Smooth muscle cell (in vitro differentiated cells): ENCODE results near the gene ST3GAL5. TPM values are rescaled to one million over a fixed set of nuclear protein-coding genes. Genes with fewer than 3 reads are reported as not detected.
A peak's percentile ranks its signal among the peaks of the same experiment; 100 is the strongest.

Experiments used
- DNase-seq: peaks from one replicate; lab custom pipeline; 2025; ENCODE audit not compliant: unreplicated experiment; lab: John Stamatoyannopoulos, UW
- H2AFZ ChIP-seq: fragments of 200-600 bp; sonication (generic); 2 replicates; pipeline ENCODE4 v1.6.0; 2016; ENCODE audit warnings: antibody characterized with exemption, low read depth, mild to moderate bottlenecking
- H3F3A ChIP-seq: fragments of 200-600 bp; sonication (generic); 2 replicates; pipeline ENCODE4 v1.6.0; 2017; ENCODE audit warnings: antibody characterized with exemption, low read depth
- H3K27ac ChIP-seq: fragments of 200-600 bp; sonication (generic); 2 replicates; pipeline ENCODE4 v1.5.1; 2016; ENCODE audit warnings: low read depth, mild to moderate bottlenecking
- H3K27me3 ChIP-seq: fragments of 200-600 bp; sonication (generic); 2 replicates; pipeline ENCODE4 v1.6.1; 2016; ENCODE audit warnings: low read depth, mild to moderate bottlenecking
- H3K36me3 ChIP-seq: fragments of 200-600 bp; sonication (generic); 2 replicates; pipeline ENCODE4 v1.5.1; 2016; ENCODE audit warnings: low read depth
- H3K4me1 ChIP-seq: fragments of 200-600 bp; sonication (generic); 2 replicates; pipeline ENCODE4 v1.5.1; 2016; ENCODE audit warnings: low read depth
- H3K4me2 ChIP-seq: fragments of 200-600 bp; sonication (generic); 2 replicates; pipeline ENCODE4 v1.6.0; 2016; ENCODE audit warnings: mild to moderate bottlenecking
- H3K4me3 ChIP-seq: fragments of 200-600 bp; sonication (generic); 2 replicates; pipeline ENCODE4 v1.5.1; 2016; ENCODE audit warnings: mild to moderate bottlenecking
- H3K79me2 ChIP-seq: fragments of 200-600 bp; sonication (generic); 2 replicates; pipeline ENCODE4 v1.6.0; 2016; ENCODE audit warnings: low read depth, mild to moderate bottlenecking
- H3K9ac ChIP-seq: fragments of 200-600 bp; sonication (generic); 2 replicates; pipeline ENCODE4 v1.6.0; 2016; ENCODE audit warnings: low read depth
- H3K9me3 ChIP-seq: fragments of 200-600 bp; sonication (generic); replicated peaks from 2 replicates; pipeline ENCODE4 v1.5.1; 2016; ENCODE audit warnings: low read depth
- H4K20me1 ChIP-seq: fragments of 200-600 bp; sonication (generic); 2 replicates; pipeline ENCODE4 v1.6.0; 2016; ENCODE audit warnings: low read depth
- WGBS: methylation state at CpG from one replicate; pipeline ENCODE4 v1.1.7; 2016; ENCODE audit warnings: low lambda C conversion rate; 5-methylcytosine and 5-hydroxymethylcytosine counted together
- polyA plus RNA-seq: library from polyadenylated mRNA; unstranded; fragments of >200 nt; fragmentation: Nextera tagmentation; extraction: Ambion mirVana; gene quantifications from 2 replicates; pipeline ENCODE4 v1.2.1, GENCODE V29; 2016
- total RNA-seq: library from RNA; depleted of rRNA; stranded (reverse); fragments of >200 nt; gene quantifications from 2 replicates; pipeline ENCODE4 v1.2.3, GENCODE V29; 2014
- TF ChIP-seq, protein P1 (sequence below): fragments of 200-600 bp; sonication (generic); IDR thresholded peaks from 2 replicates; pipeline ENCODE4 v1.5.1; 2017; ENCODE audit warnings: borderline replicate concordance, mild to moderate bottlenecking, antibody characterized with exemption; ENCODE audit not compliant: insufficient read depth, poor library complexity, severe bottlenecking

The ST3GAL5 gene
- total and polyA plus RNA-seq, 2 experiments from 2014 or later: 10.9 to 26.4 TPM

- H4K20me1 ChIP-seq: peaks cover 9% of the 10 kb centered on the region
- no peak overlapping the region for H3K27ac ChIP-seq
- DNase-seq: no peak
- H3K36me3 ChIP-seq: no peaks in the 10 kb centered on the region
- H3F3A ChIP-seq: peaks cover 9% of the 10 kb centered on the region
- no peaks in the 10 kb centered on the region for H3K79me2 ChIP-seq
- H3K9me3 ChIP-seq: no peaks in the 10 kb centered on the region
- no peak overlapping the region for H3K4me3 ChIP-seq
- peak overlapping the region; percentile 47 for H3K4me2 ChIP-seq
- peak overlapping the region; percentile 0 for H2AFZ ChIP-seq
- no peaks in the 10 kb centered on the region for H3K27me3 ChIP-seq
- WGBS: 45% methylated on average over 6 of the region's 6 CpGs
- H3K4me1 ChIP-seq: no peaks in the 10 kb centered on the region
- TF ChIP-seq, protein P1, sequence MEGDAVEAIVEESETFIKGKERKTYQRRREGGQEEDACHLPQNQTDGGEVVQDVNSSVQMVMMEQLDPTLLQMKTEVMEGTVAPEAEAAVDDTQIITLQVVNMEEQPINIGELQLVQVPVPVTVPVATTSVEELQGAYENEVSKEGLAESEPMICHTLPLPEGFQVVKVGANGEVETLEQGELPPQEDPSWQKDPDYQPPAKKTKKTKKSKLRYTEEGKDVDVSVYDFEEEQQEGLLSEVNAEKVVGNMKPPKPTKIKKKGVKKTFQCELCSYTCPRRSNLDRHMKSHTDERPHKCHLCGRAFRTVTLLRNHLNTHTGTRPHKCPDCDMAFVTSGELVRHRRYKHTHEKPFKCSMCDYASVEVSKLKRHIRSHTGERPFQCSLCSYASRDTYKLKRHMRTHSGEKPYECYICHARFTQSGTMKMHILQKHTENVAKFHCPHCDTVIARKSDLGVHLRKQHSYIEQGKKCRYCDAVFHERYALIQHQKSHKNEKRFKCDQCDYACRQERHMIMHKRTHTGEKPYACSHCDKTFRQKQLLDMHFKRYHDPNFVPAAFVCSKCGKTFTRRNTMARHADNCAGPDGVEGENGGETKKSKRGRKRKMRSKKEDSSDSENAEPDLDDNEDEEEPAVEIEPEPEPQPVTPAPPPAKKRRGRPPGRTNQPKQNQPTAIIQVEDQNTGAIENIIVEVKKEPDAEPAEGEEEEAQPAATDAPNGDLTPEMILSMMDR: no peak
- no peak overlapping the region for H3K9ac ChIP-seq
These were observed 23.1 kb downstream of the ST3GAL5 start for GRCh38 chr2:85865539-85866164.

DNA sequence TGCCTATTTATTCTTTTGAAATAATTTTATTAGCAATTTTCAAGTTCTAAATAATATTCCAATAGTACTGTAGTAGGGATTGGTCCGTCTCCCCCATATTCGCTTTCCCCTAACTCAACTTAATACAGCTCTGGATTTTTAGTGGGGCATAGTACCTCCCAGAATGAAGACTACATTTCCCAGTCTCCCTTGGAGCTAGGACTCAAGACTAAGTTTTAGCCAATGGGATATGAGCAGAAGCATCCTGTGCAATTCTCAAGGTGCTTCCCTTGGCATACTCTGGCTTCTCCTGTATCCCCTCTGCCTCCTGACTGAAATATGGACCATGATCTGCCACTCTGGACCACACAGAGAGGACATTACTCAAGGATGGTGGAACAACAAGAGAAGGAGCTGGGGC, 24.1 kb downstream of the ST3GAL5 start:
- Histone ChIP-seq H3K27ac (no peak overlapping the region), H3K27me3 (no peaks in the 10 kb centered on the region), H3K36me3 (no peaks in the 10 kb centered on the region), H3K79me2 (no peaks in the 10 kb centered on the region), H3K9me3 (no peaks in the 10 kb centered on the region), H2AFZ (no peak overlapping the region), H3K4me3 (no peak overlapping the region), H3K4me1 (no peaks in the 10 kb centered on the region), H3K4me2 (no peak overlapping the region), H4K20me1 (peaks cover 9% of the 10 kb centered on the region), H3K9ac (no peak overlapping the region), H3F3A (peaks cover 9% of the 10 kb centered on the region)
- no peak for DNase-seq
- 90% methylated on average over 2 of the region's 2 CpGs for WGBS
- TF ChIP-seq, protein P1: no peak

- H3K79me2 ChIP-seq: no peaks in the 10 kb centered on the region
- H3F3A ChIP-seq: peaks cover 9% of the 10 kb centered on the region
- 82% methylated on average over 5 of the region's 5 CpGs for WGBS
- no peak overlapping the region for H3K27ac ChIP-seq
- no peak overlapping the region for H3K4me2 ChIP-seq
- H4K20me1 ChIP-seq: peaks cover 9% of the 10 kb centered on the region
- no peaks in the 10 kb centered on the region for H3K36me3 ChIP-seq
- H3K9ac ChIP-seq: no peak overlapping the region
- no peak overlapping the region for H3K4me3 ChIP-seq
- DNase-seq: no peak
- no peaks in the 10 kb centered on the region for H3K9me3 ChIP-seq
- H3K27me3 ChIP-seq: no peaks in the 10 kb centered on the region
- no peak overlapping the region for H2AFZ ChIP-seq
- TF ChIP-seq, protein P1: no peak
- H3K4me1 ChIP-seq: no peaks in the 10 kb centered on the region
These were observed 26.4 kb downstream of the ST3GAL5 start for GRCh38 chr2:85862426-85862825.

DNA sequence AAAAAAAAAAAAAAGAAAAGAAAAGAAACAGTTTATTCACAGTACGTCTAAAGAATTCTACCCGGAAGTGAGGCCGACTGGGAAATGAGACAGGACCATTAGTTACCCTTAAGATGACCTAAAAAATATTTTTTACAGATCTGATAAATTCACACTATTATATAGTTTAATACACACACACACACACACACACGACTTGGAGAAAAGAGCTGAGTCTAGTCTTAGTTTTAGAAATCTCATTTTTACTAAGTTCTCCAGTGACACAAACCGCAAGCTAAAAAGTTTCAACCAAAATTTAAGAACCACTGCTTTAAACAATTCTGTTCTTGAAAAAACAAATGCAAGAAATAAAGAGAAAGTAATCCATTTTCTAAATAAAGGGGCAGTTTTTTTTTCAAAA, 27.1 kb downstream of the ST3GAL5 start:
- TF ChIP-seq, protein P1: no peak
- no peak overlapping the region for H2AFZ ChIP-seq
- peaks cover 9% of the 10 kb centered on the region for H3F3A ChIP-seq
- no peak for DNase-seq
- H3K27ac ChIP-seq: no peak overlapping the region
- H3K27me3 ChIP-seq: no peaks in the 10 kb centered on the region
- no peaks in the 10 kb centered on the region for H3K79me2 ChIP-seq
- H3K4me2 ChIP-seq: no peak overlapping the region
- no peaks in the 10 kb centered on the region for H3K9me3 ChIP-seq
- H3K4me1 ChIP-seq: no peaks in the 10 kb centered on the region
- H3K36me3 ChIP-seq: no peaks in the 10 kb centered on the region
- H4K20me1 ChIP-seq: peaks cover 9% of the 10 kb centered on the region
- 83% methylated on average over 5 of the region's 5 CpGs for WGBS
- no peak overlapping the region for H3K4me3 ChIP-seq
- no peak overlapping the region for H3K9ac ChIP-seq
